ELF-1 (cell line): ENCODE results near the gene FRMPD4.

Source experiments
- DNase-seq: peaks from one replicate; pipeline ENCODE4 v3.0.0-alpha.2; 2016; ENCODE audit warnings: low read depth, low spot score

FRMPD4 gene

GRCh38 chrX:12439416-12439815 lies 301.1 kb downstream of the FRMPD4 start:
- no peak for DNase-seq

- DNase-seq = peak; percentile 25
Observed at GRCh38 chrX:12440246-12440645, 302.0 kb downstream of the FRMPD4 start.

DNA sequence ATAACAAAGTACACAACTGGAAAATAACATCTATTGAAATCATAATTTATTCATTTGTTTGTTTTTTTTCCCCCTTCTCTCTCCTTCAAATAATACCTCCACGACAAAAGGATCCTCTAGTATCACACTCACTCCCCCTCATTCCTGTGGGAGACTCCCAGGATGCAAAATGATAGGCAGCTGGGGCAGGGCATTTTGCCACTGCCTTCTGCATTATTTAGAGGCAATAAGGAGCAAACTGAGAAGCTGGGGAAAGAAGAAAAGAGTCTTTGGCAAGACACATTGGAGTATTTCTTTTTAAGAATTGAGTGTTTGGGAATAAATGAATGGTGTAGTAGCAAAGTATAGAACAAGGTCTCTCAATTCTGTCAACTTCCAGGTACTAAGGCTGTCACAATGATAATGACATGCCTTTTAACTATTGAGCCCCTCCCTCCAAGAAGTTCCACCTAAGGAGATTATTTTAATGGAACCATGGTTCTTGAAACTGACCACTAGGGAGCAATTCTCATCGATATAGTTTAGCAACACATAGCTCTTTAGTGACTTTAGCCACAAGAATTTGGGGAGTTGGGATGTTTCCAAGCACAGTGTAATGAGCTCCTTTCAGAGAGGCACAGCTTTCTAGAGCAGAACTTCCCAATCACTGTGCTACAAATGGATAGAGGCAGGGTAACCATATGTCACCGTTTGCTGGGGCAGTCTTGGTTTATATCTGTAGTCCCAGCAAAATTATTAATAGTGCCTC lies 303.3 kb downstream of the FRMPD4 start:
- no peak for DNase-seq

GRCh38 chrX:12443534-12444098 lies 305.3 kb downstream of the FRMPD4 start:
- no peak for DNase-seq

- no peak for DNase-seq
Observed at GRCh38 chrX:12446342-12447075, 308.2 kb downstream of the FRMPD4 start.

GRCh38 chrX:12447448-12448064 lies 309.3 kb downstream of the FRMPD4 start:
- DNase-seq = no peak

DNA sequence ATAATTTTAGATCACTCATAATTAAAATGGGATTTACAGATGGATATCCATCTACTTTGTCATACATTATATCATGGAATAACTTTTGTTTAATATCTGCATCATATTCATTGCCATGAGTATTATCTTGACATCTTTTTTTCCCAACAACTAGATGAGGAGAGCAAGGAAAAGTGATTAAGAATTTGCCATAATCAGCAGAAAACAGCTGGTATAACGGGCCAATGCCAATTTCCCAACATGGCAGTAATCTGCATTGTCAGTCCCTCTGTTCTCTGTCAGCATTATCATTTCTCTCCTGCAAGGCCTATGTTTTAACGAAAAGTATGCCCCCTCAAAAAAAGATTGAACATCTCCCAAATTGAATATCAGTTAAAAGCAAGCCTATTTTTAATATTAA lies 314.0 kb downstream of the FRMPD4 start:
- no peak for DNase-seq

GRCh38 chrX:12460929-12461328 lies 322.7 kb downstream of the FRMPD4 start:
- DNase-seq = no peak

GRCh38 chrX:12463052-12463451 lies 324.8 kb downstream of the FRMPD4 start:
- no peak for DNase-seq

DNA sequence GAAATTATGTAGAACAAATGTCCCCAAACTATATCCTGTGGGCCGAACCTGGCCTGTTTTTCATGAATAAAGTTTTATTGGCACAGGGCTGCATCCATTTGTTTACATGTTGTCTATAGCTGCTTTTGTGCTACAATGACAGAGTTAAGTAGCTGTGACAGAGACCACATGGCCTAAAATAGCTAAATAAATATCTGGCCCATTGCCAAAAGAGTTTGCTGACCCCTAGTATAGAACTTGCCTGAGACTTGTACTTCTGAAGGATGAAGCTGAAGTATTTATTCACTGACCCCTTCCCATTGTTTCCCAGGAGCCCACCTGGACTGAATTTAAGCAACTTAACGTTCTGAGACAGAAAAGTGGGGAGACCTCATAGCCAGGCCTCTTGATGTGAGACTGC lies 325.6 kb downstream of the FRMPD4 start:
- no peak for DNase-seq

GRCh38 chrX:12467321-12467720 lies 329.0 kb downstream of the FRMPD4 start:
- no peak for DNase-seq

GRCh38 chrX:12469296-12469695 lies 331.0 kb downstream of the FRMPD4 start:
- no peak for DNase-seq

GRCh38 chrX:12471061-12471460 lies 332.8 kb downstream of the FRMPD4 start:
- no peak for DNase-seq

DNA sequence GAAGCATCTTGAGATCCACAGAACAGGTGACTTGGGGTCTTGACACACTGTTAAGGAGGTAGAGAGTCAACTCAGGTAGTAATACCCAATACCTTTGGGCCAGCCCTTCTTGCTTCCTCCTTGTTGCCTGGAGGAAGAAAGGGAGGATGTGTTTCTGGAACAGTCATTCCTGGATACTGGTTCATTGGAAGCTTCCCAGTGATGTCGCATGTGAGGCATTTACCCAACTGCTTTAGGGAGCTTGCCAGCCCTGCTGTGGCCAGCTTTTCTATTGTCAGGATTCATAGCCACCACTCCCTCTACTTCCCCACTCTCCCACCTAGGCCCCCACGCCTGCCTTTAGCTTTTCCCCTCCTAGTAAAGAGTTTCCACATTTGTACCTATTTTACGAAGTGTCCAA lies 342.7 kb downstream of the FRMPD4 start:
- peak; percentile 18 for DNase-seq

GRCh38 chrX:12488220-12488619 lies 349.9 kb downstream of the FRMPD4 start:
- no peak for DNase-seq

- no peak for DNase-seq
Observed at GRCh38 chrX:12488771-12489170, 350.5 kb downstream of the FRMPD4 start.

GRCh38 chrX:12489341-12489740 lies 351.1 kb downstream of the FRMPD4 start:
- DNase-seq = no peak

GRCh38 chrX:12494400-12495138 lies 356.3 kb downstream of the FRMPD4 start:
- DNase-seq = peak; percentile 15

GRCh38 chrX:12496343-12496742 lies 358.1 kb downstream of the FRMPD4 start:
- DNase-seq = no peak

DNA sequence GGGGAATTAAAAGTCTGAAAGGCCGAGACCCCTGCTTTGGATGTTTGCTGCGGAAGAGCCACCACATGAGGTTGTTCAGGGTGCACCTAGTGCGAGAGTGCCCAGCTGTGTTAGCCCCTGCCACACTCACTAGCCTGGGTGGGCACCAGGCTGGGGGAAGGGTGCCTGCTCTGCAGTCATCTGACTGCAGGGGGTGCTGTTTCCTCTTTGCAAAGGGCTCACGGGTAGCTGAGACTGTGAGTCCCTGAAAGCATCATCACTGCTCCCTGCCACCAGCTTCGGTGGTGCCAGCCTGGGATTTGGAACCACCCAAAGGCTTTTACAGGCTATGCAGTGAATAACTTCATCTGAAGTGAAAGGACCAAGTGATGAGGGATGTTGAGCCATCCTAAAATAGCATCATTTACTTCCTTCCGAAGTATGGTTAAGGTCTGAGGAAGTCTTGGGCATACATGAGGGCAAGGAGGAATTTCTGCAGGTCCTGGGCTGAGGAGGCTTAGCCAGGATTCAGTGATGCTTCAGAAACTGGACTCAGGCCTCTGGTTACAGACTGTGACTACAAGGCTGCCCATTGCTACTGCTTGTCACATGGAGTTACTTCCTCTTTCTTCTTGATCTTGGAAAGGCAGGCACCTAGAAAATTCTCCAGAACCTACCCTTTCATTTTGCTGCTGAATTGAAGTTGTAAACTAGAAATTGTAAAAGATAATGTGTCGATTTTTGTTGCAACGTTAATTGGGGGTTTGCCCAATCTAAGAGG lies 359.7 kb downstream of the FRMPD4 start:
- DNase-seq = peak; percentile 72

- DNase-seq = no peak
Observed at GRCh38 chrX:12505127-12505526, 366.9 kb downstream of the FRMPD4 start.
